ENCODE measurements around the gene IMPDH2.
A peak's percentile ranks its signal among the peaks of the same experiment; 100 is the strongest.

The IMPDH2 gene

GRCh38 chr3:48980295-48980694 is 48.9 kb downstream of the IMPDH2 start:
- Histone ChIP-seq H3K27ac (replicated peaks) (no peak overlapping the region), H3K4me3 (replicated peaks; ENCODE audit: insufficient read depth, low read length) (no peak overlapping the region), H3K27me3 (ENCODE audit: insufficient read depth, poor library complexity, severe bottlenecking) (no peaks in the 10 kb centered on the region)
- TF ChIP-seq POLR2AphosphoS5 (IDR thresholded peaks at IDR 0.05; ENCODE audit: low read depth) (no peak), SPI1 (IDR thresholded peaks at IDR 0.05; ENCODE audit: borderline replicate concordance, low read depth) (no peak), GABPA (IDR thresholded peaks at IDR 0.05; ENCODE audit: low read depth) (no peak), REST (IDR thresholded peaks at IDR 0.05; ENCODE audit: insufficient replicate concordance, low read depth) (no peak)
- TF ChIP-seq, protein P1, sequence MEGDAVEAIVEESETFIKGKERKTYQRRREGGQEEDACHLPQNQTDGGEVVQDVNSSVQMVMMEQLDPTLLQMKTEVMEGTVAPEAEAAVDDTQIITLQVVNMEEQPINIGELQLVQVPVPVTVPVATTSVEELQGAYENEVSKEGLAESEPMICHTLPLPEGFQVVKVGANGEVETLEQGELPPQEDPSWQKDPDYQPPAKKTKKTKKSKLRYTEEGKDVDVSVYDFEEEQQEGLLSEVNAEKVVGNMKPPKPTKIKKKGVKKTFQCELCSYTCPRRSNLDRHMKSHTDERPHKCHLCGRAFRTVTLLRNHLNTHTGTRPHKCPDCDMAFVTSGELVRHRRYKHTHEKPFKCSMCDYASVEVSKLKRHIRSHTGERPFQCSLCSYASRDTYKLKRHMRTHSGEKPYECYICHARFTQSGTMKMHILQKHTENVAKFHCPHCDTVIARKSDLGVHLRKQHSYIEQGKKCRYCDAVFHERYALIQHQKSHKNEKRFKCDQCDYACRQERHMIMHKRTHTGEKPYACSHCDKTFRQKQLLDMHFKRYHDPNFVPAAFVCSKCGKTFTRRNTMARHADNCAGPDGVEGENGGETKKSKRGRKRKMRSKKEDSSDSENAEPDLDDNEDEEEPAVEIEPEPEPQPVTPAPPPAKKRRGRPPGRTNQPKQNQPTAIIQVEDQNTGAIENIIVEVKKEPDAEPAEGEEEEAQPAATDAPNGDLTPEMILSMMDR (IDR thresholded peaks at IDR 0.05; ENCODE audit: insufficient read depth, low read length) = no peak
- DNase-seq (ENCODE audit: low read depth in 1 of 2, low spot score in 1 of 2) = no peak

- DNase-seq (ENCODE audit: low read depth in 1 of 2, low spot score in 1 of 2) = no peak
- H3K4me3 ChIP-seq (replicated peaks; ENCODE audit: insufficient read depth, low read length) = no peak overlapping the region
- H3K27me3 ChIP-seq (ENCODE audit: insufficient read depth, poor library complexity, severe bottlenecking) = no peaks in the 10 kb centered on the region
- no peak overlapping the region for H3K27ac ChIP-seq (replicated peaks)
- no peak for TF ChIP-seq GABPA (IDR thresholded peaks at IDR 0.05; ENCODE audit: low read depth)
- no peak for TF ChIP-seq POLR2AphosphoS5 (IDR thresholded peaks at IDR 0.05; ENCODE audit: low read depth)
- TF ChIP-seq, protein P1 (IDR thresholded peaks at IDR 0.05; ENCODE audit: insufficient read depth, low read length) = no peak
- TF ChIP-seq REST (IDR thresholded peaks at IDR 0.05; ENCODE audit: insufficient replicate concordance, low read depth) = no peak
- TF ChIP-seq SPI1 (IDR thresholded peaks at IDR 0.05; ENCODE audit: borderline replicate concordance, low read depth) = no peak
These were observed 49.7 kb downstream of the IMPDH2 start for GRCh38 chr3:48979451-48979850.

Small RNAs within 50 kb of the gene (microRNA-seq; reads per million reads assigned to microRNA genes)
- gene MIR191 = 3,724 reads per million, percentile 94 among the genes with 10 or more reads in this experiment
- gene MIR425 = 18,121 reads per million, percentile 99 among the genes with 10 or more reads in this experiment

Data from HL-60 (cell line).